GM18868 (cell line): ENCODE data around the gene TUB.

ENCODE experiments used
- ATAC-seq: cut with Tn5 transposase; IDR thresholded peaks from one replicate; pipeline ENCODE4 v1.9.1; 2021; ENCODE audit warnings: mild to moderate bottlenecking, moderate library complexity; ENCODE audit not compliant: unreplicated experiment

TUB gene

GRCh38 chr11:8089791-8090510 lies 8.9 kb downstream of the TUB start:
- ATAC-seq = no peak

- ATAC-seq = no peak
Measured at GRCh38 chr11:8090756-8091155, 9.7 kb downstream of the TUB start.

- ATAC-seq = no peak
Measured at GRCh38 chr11:8091721-8092120, 10.7 kb downstream of the TUB start.

GRCh38 chr11:8092587-8093424 lies 11.8 kb downstream of the TUB start:
- peak; percentile 82 for ATAC-seq

GRCh38 chr11:8093931-8094575 lies 13.0 kb downstream of the TUB start:
- ATAC-seq = no peak

- ATAC-seq = no peak
Measured at GRCh38 chr11:8094656-8095055, 13.6 kb downstream of the TUB start.

GRCh38 chr11:8095371-8095770 lies 14.4 kb downstream of the TUB start:
- ATAC-seq = no peak

- no peak for ATAC-seq
Measured at GRCh38 chr11:8095806-8096522, 15.0 kb downstream of the TUB start.

- ATAC-seq = no peak
Measured at GRCh38 chr11:8096575-8096974, 15.6 kb downstream of the TUB start.

GRCh38 chr11:8097062-8097461 lies 16.1 kb downstream of the TUB start:
- no peak for ATAC-seq

- no peak for ATAC-seq
Measured at GRCh38 chr11:8097468-8097867, 16.5 kb downstream of the TUB start.

GRCh38 chr11:8097926-8098325 lies 16.9 kb downstream of the TUB start:
- ATAC-seq = no peak

GRCh38 chr11:8098361-8098760 lies 17.4 kb downstream of the TUB start:
- no peak for ATAC-seq

GRCh38 chr11:8098879-8099278 lies 17.9 kb downstream of the TUB start:
- no peak for ATAC-seq

GRCh38 chr11:8099291-8099899 lies 18.4 kb downstream of the TUB start:
- peak; percentile 83 for ATAC-seq

GRCh38 chr11:8100158-8100557 lies 19.1 kb downstream of the TUB start:
- ATAC-seq = no peak

- ATAC-seq = no peak
Measured at GRCh38 chr11:8100605-8101004, 19.6 kb downstream of the TUB start.

- no peak for ATAC-seq
Measured at GRCh38 chr11:8101421-8101820, 20.4 kb downstream of the TUB start.

GRCh38 chr11:8102296-8102915 lies 21.4 kb downstream of the TUB start:
- ATAC-seq = no peak

GRCh38 chr11:8102965-8103364 lies 22.0 kb downstream of the TUB start:
- no peak for ATAC-seq
